Upper lobe of left lung (tissue), 6 donors: ENCODE data around the gene CHCHD6. TPM values are rescaled to one million over a fixed set of nuclear protein-coding genes. Genes with fewer than 3 reads are reported as not detected.

Source experiments
- ATAC-seq, 2 donors: fragments of 200-7000 bp; cut with Tn5 transposase; one replicate each; pipeline ENCODE4 v1.9.1; 2022; ENCODE audit warnings: mild to moderate bottlenecking in 2 of 2, moderate library complexity in 2 of 2; ENCODE audit not compliant: low FRiP score in 2 of 2
- DNase-seq, 2 donors: peaks; one replicate each; pipeline ENCODE4 v3.0.0-alpha.2; 2019 to 2020
- H3K27ac ChIP-seq, 4 donors: fragments of 200-600 bp; sonication (generic); one replicate each; pipeline ENCODE4 v1.5.1; 2016 to 2019
- H3K27me3 ChIP-seq, 4 donors: fragments of 200-600 bp; sonication (generic); one replicate each; pipeline ENCODE4 v1.5.1; 2017 to 2019
- H3K36me3 ChIP-seq, 4 donors: fragments of 200-600 bp; sonication (generic); one replicate each; pipeline ENCODE4 v1.5.1; 2016 to 2019
- H3K4me1 ChIP-seq, 4 donors: fragments of 200-600 bp; sonication (generic); one replicate each; pipeline ENCODE4 v1.5.1; 2018 to 2019
- H3K4me3 ChIP-seq, 4 donors: fragments of 200-600 bp; sonication (generic); one replicate each; pipeline ENCODE4 v1.5.1; 2017 to 2019; ENCODE audit warnings: mild to moderate bottlenecking in 2 of 4, moderate library complexity in 1 of 4
- H3K9me3 ChIP-seq, 4 donors: fragments of 200-600 bp; sonication (generic); one replicate each; pipeline ENCODE4 v1.5.1; 2018 to 2019
- CTCF ChIP-seq, 6 experiments: fragments of 450-650 bp in 4 of 6; fragments of 200-600 bp in 2 of 6; sonication (generic) in 2 of 6; IDR thresholded peaks; one replicate each; pipeline ENCODE4 v1.5.1; 2016 to 2019; ENCODE audit warnings: antibody characterized with exemption in 6 of 6
- EP300 ChIP-seq, 4 donors: sonication (generic); formaldehyde crosslinking; IDR thresholded peaks; one replicate each; pipeline ENCODE4 v1.5.1; 2017; ENCODE audit warnings: antibody characterized with exemption in 4 of 4, control low read depth in 2 of 4
- POLR2A ChIP-seq, 4 donors: fragments of 450-650 bp; IDR thresholded peaks; one replicate each; pipeline ENCODE4 v1.5.1; 2016 to 2017; ENCODE audit warnings: antibody characterized with exemption in 4 of 4, mild to moderate bottlenecking in 2 of 4
- POLR2AphosphoS5 ChIP-seq, 2 donors: sonication (generic); formaldehyde crosslinking; IDR thresholded peaks; one replicate each; pipeline ENCODE4 v1.5.1; 2017; ENCODE audit warnings: antibody characterized with exemption in 2 of 2
- WGBS, 2 donors: methylation state at CpG; one replicate each; pipeline ENCODE4 v1.1.5; 2017 to 2018; 5-methylcytosine and 5-hydroxymethylcytosine counted together
- total RNA-seq, 6 donors: library from RNA; depleted of rRNA in 4 of 6; stranded (reverse); fragments of >200 nt in 4 of 6; gene quantifications; one replicate each; pipeline versions ENCODE4 v1.1.0 to v1.2.1, GENCODE V29; 2016 to 2021
- donor health status: DM: no; HTN: no; CAD: no; lungs with moderate emphysema.
- donor health status: DM: no; HTN: yes; CAD: no; lungs with severe emphysema.

CHCHD6 gene
- total RNA-seq, 6 donors from 2014 or later, result 16.6 to 35.6 (median 21.8) TPM

- Histone ChIP-seq H3K27me3 (no peaks in the 10 kb centered on the region), H3K4me1 (no peaks in the 10 kb centered on the region), H3K9me3 (no peaks in the 10 kb centered on the region), H3K4me3 (no peak overlapping the region), H3K27ac (no peak overlapping the region), H3K36me3 (no peaks in the 10 kb centered on the region)
- ATAC-seq (no peak), DNase-seq (no peak)
- no peak for TF ChIP-seq POLR2AphosphoS5 (IDR thresholded peaks at IDR 0.05)
- TF ChIP-seq POLR2A (IDR thresholded peaks at IDR 0.05), result no peak
- no peak for TF ChIP-seq EP300 (IDR thresholded peaks at IDR 0.05)
- no peak for TF ChIP-seq CTCF (IDR thresholded peaks at IDR 0.05)
- WGBS, 2 donors, result 73 to 80% methylated on average over 6 to 7 of the region's 7 CpGs
These were observed 31.7 kb upstream of the CHCHD6 start for GRCh38 chr3:126672340-126672739.

GRCh38 chr3:126672741-126673140, 31.3 kb upstream of the CHCHD6 start:
- Histone ChIP-seq H3K36me3 (no peaks in the 10 kb centered on the region), H3K27me3 (no peaks in the 10 kb centered on the region), H3K9me3 (no peaks in the 10 kb centered on the region), H3K4me3 (no peak overlapping the region), H3K27ac (no peak overlapping the region), H3K4me1 (no peaks in the 10 kb centered on the region)
- TF ChIP-seq EP300 (IDR thresholded peaks at IDR 0.05) (no peak), POLR2AphosphoS5 (IDR thresholded peaks at IDR 0.05) (no peak), CTCF (IDR thresholded peaks at IDR 0.05) (no peak), POLR2A (IDR thresholded peaks at IDR 0.05) (no peak)
- ATAC-seq (no peak), DNase-seq (no peak)
- WGBS, 2 donors, result 79 to 92% methylated on average over 2 to 6 of the region's 6 CpGs

GRCh38 chr3:126676919-126677705, 26.9 kb upstream of the CHCHD6 start:
- Histone ChIP-seq H3K4me1 (peaks cover 7 to 10% (median 8%) of the 10 kb centered on the region in 4 donors), H3K27ac (no peak overlapping the region), H3K9me3 (no peaks in the 10 kb centered on the region), H3K36me3 (no peaks in the 10 kb centered on the region), H3K4me3 (no peak overlapping the region), H3K27me3 (no peaks in the 10 kb centered on the region)
- 76 to 86% methylated on average over 6 to 7 of the region's 7 CpGs for WGBS, 2 donors
- ATAC-seq, result no peak
- no peak for DNase-seq
- no peak for TF ChIP-seq POLR2AphosphoS5 (IDR thresholded peaks at IDR 0.05)
- TF ChIP-seq CTCF (IDR thresholded peaks at IDR 0.05), result no peak
- TF ChIP-seq POLR2A (IDR thresholded peaks at IDR 0.05), result no peak
- TF ChIP-seq EP300 (IDR thresholded peaks at IDR 0.05), result no peak

GRCh38 chr3:126677862-126678503, 26.1 kb upstream of the CHCHD6 start:
- no peak overlapping the region for H3K4me3 ChIP-seq
- H3K36me3 ChIP-seq, result no peaks in the 10 kb centered on the region
- H3K4me1 ChIP-seq, result peaks cover 7 to 10% (median 8%) of the 10 kb centered on the region in 4 donors
- H3K27ac ChIP-seq, result no peak overlapping the region
- H3K9me3 ChIP-seq, result no peaks in the 10 kb centered on the region
- no peak for TF ChIP-seq CTCF (IDR thresholded peaks at IDR 0.05)
- TF ChIP-seq POLR2A (IDR thresholded peaks at IDR 0.05), result no peak
- TF ChIP-seq EP300 (IDR thresholded peaks at IDR 0.05), result no peak
- no peak for TF ChIP-seq POLR2AphosphoS5 (IDR thresholded peaks at IDR 0.05)
- no peak for DNase-seq
- WGBS, 2 donors, result 80 to 83% methylated on average over 13 of the region's 13 CpGs
- no peaks in the 10 kb centered on the region for H3K27me3 ChIP-seq
- no peak for ATAC-seq
